Suprapubic skin (tissue), 4 donors: Measurements from ENCODE around the gene SZT2.
A peak's percentile ranks its signal among the peaks of the same experiment; 100 is the strongest.

Source experiments
- EP300 ChIP-seq: sonication (generic); formaldehyde crosslinking; IDR thresholded peaks from one replicate; pipeline ENCODE4 v1.6.1; 2017; ENCODE audit warnings: antibody characterized with exemption
- POLR2A ChIP-seq, 2 donors: fragments of 450-650 bp; IDR thresholded peaks; one replicate each; pipeline ENCODE4 v1.6.1; 2017; ENCODE audit warnings: antibody characterized with exemption in 2 of 2, mild to moderate bottlenecking in 2 of 2, moderate library complexity in 2 of 2
- POLR2AphosphoS5 ChIP-seq, 3 donors: sonication (generic); formaldehyde crosslinking; IDR thresholded peaks; one replicate each; pipeline ENCODE4 v1.6.1; 2017; ENCODE audit warnings: antibody characterized with exemption in 3 of 3
- TF ChIP-seq, protein P1 (sequence below), 2 donors: fragments of 200-600 bp in 1 of 2; fragments of 450-650 bp in 1 of 2; sonication (generic) in 1 of 2; IDR thresholded peaks; one replicate each; pipeline ENCODE4 v1.5.1; 2016 to 2019; ENCODE audit warnings: antibody characterized with exemption in 2 of 2, mild to moderate bottlenecking in 1 of 2, moderate library complexity in 1 of 2

- TF ChIP-seq, protein P1, sequence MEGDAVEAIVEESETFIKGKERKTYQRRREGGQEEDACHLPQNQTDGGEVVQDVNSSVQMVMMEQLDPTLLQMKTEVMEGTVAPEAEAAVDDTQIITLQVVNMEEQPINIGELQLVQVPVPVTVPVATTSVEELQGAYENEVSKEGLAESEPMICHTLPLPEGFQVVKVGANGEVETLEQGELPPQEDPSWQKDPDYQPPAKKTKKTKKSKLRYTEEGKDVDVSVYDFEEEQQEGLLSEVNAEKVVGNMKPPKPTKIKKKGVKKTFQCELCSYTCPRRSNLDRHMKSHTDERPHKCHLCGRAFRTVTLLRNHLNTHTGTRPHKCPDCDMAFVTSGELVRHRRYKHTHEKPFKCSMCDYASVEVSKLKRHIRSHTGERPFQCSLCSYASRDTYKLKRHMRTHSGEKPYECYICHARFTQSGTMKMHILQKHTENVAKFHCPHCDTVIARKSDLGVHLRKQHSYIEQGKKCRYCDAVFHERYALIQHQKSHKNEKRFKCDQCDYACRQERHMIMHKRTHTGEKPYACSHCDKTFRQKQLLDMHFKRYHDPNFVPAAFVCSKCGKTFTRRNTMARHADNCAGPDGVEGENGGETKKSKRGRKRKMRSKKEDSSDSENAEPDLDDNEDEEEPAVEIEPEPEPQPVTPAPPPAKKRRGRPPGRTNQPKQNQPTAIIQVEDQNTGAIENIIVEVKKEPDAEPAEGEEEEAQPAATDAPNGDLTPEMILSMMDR (IDR thresholded peaks at IDR 0.05), result no peak
- TF ChIP-seq POLR2A (IDR thresholded peaks at IDR 0.05) (peak; percentile 49 to 80), EP300 (no peak), POLR2AphosphoS5 (IDR thresholded peaks at IDR 0.05) (peak; percentile 30 to 88 (median 68))
Measured at GRCh38 chr1:43389326-43390313, at the start of gene SZT2, which contains the start of gene MED8.
